ENCODE data around the gene TSPAN14.

GRCh38 chr10:80411267-80411668 is 42.8 kb upstream of the TSPAN14 start:
- TF ChIP-seq CEBPB (IDR thresholded peaks at IDR 0.05; ENCODE audit: low read depth, low read length), result no peak
- no peak for TF ChIP-seq PHF8 (conservative IDR thresholded peaks at IDR 0.05; ENCODE audit: low read depth, low read length)
- TF ChIP-seq CTCF (IDR thresholded peaks at IDR 0.05; ENCODE audit: control extremely low read depth in 1 of 3, insufficient read depth in 1 of 3, low read depth in 1 of 3, low read length in 3 of 3), result no peak
- no peak for TF ChIP-seq POLR2A (IDR thresholded peaks at IDR 0.05; ENCODE audit: control extremely low read depth in 1 of 2, low read depth in 2 of 2, low read length in 2 of 2)
- TF ChIP-seq RFX5 (IDR thresholded peaks at IDR 0.05; ENCODE audit: borderline replicate concordance, low read depth, low read length), result no peak
- no peak for TF ChIP-seq JUN (IDR thresholded peaks at IDR 0.05; ENCODE audit: low read depth, low read length)
- TF ChIP-seq SAP30 (IDR thresholded peaks at IDR 0.05; ENCODE audit: insufficient read depth, insufficient replicate concordance, low read length), result no peak
- TF ChIP-seq RAD21 (IDR thresholded peaks at IDR 0.05 in 1 of 2, conservative IDR thresholded peaks at IDR 0.05 in 1 of 2; ENCODE audit: low read depth in 2 of 2, low read length in 2 of 2), result no peak
